CD4-positive, CD25-positive, alpha-beta regulatory T cell (primary cell): ENCODE measurements around the gene CD164. TPM values are rescaled to one million over a fixed set of nuclear protein-coding genes. Genes with fewer than 3 reads are reported as not detected.

Source experiments
- ATAC-seq, 2 donors: fragments of 150-1000 bp; cut with Tn5 transposase; one replicate each; pipeline ENCODE4 v1.10.0; 2021; ENCODE audit warnings: low read depth in 2 of 2, moderate number of reproducible peaks in 2 of 2, moderate library complexity in 1 of 2
- DNase-seq, 3 donors: peaks; one replicate each; pipeline versions ENCODE4 v3.0.0 to v3.0.0-alpha.2; 2012 to 2022; ENCODE audit warnings: mixed read lengths in 1 of 3
- H3K27ac ChIP-seq: one replicate; pipeline ENCODE4 v1.7.0; 2013; ENCODE audit warnings: mild to moderate bottlenecking, low read length; ENCODE audit not compliant: insufficient read depth, poor library complexity, severe bottlenecking
- H3K27me3 ChIP-seq: one replicate; pipeline ENCODE4 v1.7.0; 2013; ENCODE audit warnings: low read length; ENCODE audit not compliant: control insufficient read depth, insufficient read depth
- H3K36me3 ChIP-seq: one replicate; pipeline ENCODE4 v1.7.0; 2013; ENCODE audit warnings: mild to moderate bottlenecking, low read length, moderate library complexity; ENCODE audit not compliant: control insufficient read depth, insufficient read depth
- H3K4me1 ChIP-seq: 2 replicates; pipeline ENCODE4 v1.7.0; 2013; ENCODE audit warnings: mild to moderate bottlenecking, low read length; ENCODE audit not compliant: insufficient read depth, control insufficient read depth, poor library complexity, severe bottlenecking
- H3K4me3 ChIP-seq: one replicate; pipeline ENCODE4 v1.7.0; 2013; ENCODE audit warnings: low read depth, mild to moderate bottlenecking, low read length, moderate library complexity
- H3K9me3 ChIP-seq, 2 experiments: 1 replicate in 1 of 2; 2 replicates in 1 of 2; pipeline ENCODE4 v1.7.0; 2013; ENCODE audit warnings: low read length in 2 of 2, mild to moderate bottlenecking in 1 of 2, moderate library complexity in 1 of 2; ENCODE audit not compliant: control insufficient read depth in 2 of 2
- H3K27ac Mint-ChIP-seq, 3 donors: one replicate each; pipeline ENCODE4 v1.8.0; 2020 to 2022; ENCODE audit warnings: mild to moderate bottlenecking in 3 of 3, mixed read lengths in 3 of 3, moderate library complexity in 2 of 3
- H3K27me3 Mint-ChIP-seq: one replicate; pipeline ENCODE4 v1.8.0; 2022; ENCODE audit warnings: mild to moderate bottlenecking, mixed read lengths
- H3K36me3 Mint-ChIP-seq: one replicate; pipeline ENCODE4 v1.8.0; 2020; ENCODE audit warnings: mixed read lengths
- H3K4me1 Mint-ChIP-seq, 4 donors: one replicate each; pipeline ENCODE4 v1.8.0; 2020 to 2022; ENCODE audit warnings: mixed read lengths in 4 of 4, mild to moderate bottlenecking in 1 of 4
- H3K4me3 Mint-ChIP-seq, 4 donors: one replicate each; pipeline ENCODE4 v1.8.0; 2020 to 2022; ENCODE audit warnings: mild to moderate bottlenecking in 4 of 4, mixed read lengths in 4 of 4, moderate library complexity in 3 of 4
- H3K9me3 Mint-ChIP-seq, 7 donors: one replicate each; pipeline ENCODE4 v1.8.0; 2020 to 2022; ENCODE audit warnings: mixed read lengths in 7 of 7, mild to moderate bottlenecking in 3 of 7, moderate library complexity in 2 of 7
- polyA plus RNA-seq, 4 donors: library from polyadenylated mRNA; unstranded; fragments of 300-500 nt; fragmentation: Illumina TruSeq; gene quantifications; one replicate each; pipeline ENCODE4 v1.2.3, GENCODE V29; 2021
- total RNA-seq: library from RNA; stranded (reverse); gene quantifications from one replicate; pipeline ENCODE4 v1.2.3, GENCODE V29; 2022

The CD164 gene
- total and polyA plus RNA-seq, 5 donors from 2014 or later, result 187 to 364 (median 339) TPM

DNA sequence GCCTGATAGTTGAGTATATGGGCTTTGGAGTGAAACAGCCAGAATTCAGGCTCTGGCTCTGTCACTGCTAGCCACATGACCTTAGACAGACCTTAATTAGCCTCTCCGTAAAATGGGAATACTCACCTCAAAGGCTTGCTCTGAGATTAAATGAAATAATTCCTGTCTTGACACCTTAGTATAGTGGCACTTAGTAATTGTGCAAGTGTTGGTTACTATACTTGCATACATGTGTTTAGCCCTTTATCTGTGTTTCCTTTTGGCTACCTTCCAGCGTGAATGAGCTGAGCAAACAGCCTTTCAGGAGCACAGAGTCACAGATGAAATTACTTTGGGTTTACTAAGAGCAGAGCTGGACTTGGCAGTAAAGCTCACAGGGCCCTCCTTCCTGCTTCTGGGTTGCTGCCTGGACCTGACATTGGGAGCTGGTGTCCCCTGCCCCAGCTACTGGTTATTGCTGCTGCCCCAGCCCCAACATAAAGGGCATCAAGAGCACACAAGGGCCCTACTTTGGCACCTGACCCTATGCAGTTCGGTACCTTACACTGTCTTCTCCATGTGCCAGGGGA, 32.8 kb downstream of the CD164 start:
- no peaks in the 10 kb centered on the region for H3K27me3 Mint-ChIP-seq
- H3K9me3 Mint-ChIP-seq, result no peaks in the 10 kb centered on the region
- no peak overlapping the region for H3K4me3 ChIP-seq
- peaks cover 21% of the 10 kb centered on the region for H3K36me3 Mint-ChIP-seq
- no peak for DNase-seq
- H3K4me3 Mint-ChIP-seq, result no peak overlapping the region
- ATAC-seq, result no peak
- peaks cover 7% of the 10 kb centered on the region for H3K36me3 ChIP-seq
- H3K9me3 ChIP-seq, result no peaks in the 10 kb centered on the region
- H3K27ac ChIP-seq, result no peak overlapping the region
- peaks cover 0 to 11% (median 3%) of the 10 kb centered on the region in 4 donors for H3K4me1 Mint-ChIP-seq
- H3K27me3 ChIP-seq, result no peaks in the 10 kb centered on the region
- no peaks in the 10 kb centered on the region for H3K4me1 ChIP-seq
- peak overlapping the region in 2 of 3 donors; percentile 38 to 77 for H3K27ac Mint-ChIP-seq

DNA sequence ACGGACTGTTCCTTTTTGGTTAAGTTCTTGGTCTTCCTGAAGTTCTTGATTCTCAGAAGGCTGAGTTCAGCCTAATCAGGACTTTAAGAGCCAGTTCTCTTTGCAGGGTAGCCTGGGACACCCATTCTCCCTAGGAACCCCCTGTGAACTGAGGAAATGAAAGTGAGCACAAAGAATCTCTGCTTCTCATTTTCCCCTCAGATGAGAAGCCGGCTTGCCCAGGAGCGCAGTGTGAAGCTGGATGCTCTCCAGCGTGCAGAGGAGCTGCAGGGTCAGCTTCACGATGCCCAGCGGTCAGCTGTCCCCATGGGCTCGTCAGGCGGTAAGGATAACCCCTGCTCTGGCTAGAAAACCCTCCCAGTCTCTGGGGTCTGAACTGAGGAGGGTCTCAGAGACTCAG, 34.0 kb downstream of the CD164 start:
- Histone ChIP-seq H3K4me3 (no peak overlapping the region), H3K27me3 (no peaks in the 10 kb centered on the region), H3K27ac (no peak overlapping the region), H3K9me3 (no peaks in the 10 kb centered on the region), H3K4me1 (no peaks in the 10 kb centered on the region), H3K36me3 (peaks cover 3% of the 10 kb centered on the region)
- no peaks in the 10 kb centered on the region for H3K9me3 Mint-ChIP-seq
- DNase-seq (no peak), ATAC-seq (no peak)
- H3K27ac Mint-ChIP-seq, result no peak overlapping the region
- H3K36me3 Mint-ChIP-seq, result peaks cover 18% of the 10 kb centered on the region
- no peak overlapping the region for H3K4me3 Mint-ChIP-seq
- no peaks in the 10 kb centered on the region for H3K27me3 Mint-ChIP-seq
- H3K4me1 Mint-ChIP-seq, result peaks cover 0 to 14% (median 3%) of the 10 kb centered on the region in 4 donors

GRCh38 chr6:109347779-109348178, 34.5 kb downstream of the CD164 start:
- no peak overlapping the region for H3K27ac Mint-ChIP-seq
- Histone ChIP-seq H3K4me1 (no peaks in the 10 kb centered on the region), H3K4me3 (no peak overlapping the region), H3K36me3 (peaks cover 3% of the 10 kb centered on the region), H3K9me3 (no peaks in the 10 kb centered on the region), H3K27me3 (no peaks in the 10 kb centered on the region), H3K27ac (no peak overlapping the region)
- no peak overlapping the region for H3K4me3 Mint-ChIP-seq
- no peaks in the 10 kb centered on the region for H3K9me3 Mint-ChIP-seq
- DNase-seq (no peak), ATAC-seq (no peak)
- no peaks in the 10 kb centered on the region for H3K27me3 Mint-ChIP-seq
- H3K36me3 Mint-ChIP-seq, result peaks cover 14% of the 10 kb centered on the region
- peaks cover 0 to 14% (median 2%) of the 10 kb centered on the region in 4 donors for H3K4me1 Mint-ChIP-seq

GRCh38 chr6:109345986-109346385, 36.3 kb downstream of the CD164 start:
- DNase-seq (no peak), ATAC-seq (no peak)
- Histone ChIP-seq H3K36me3 (peaks cover 3% of the 10 kb centered on the region), H3K27ac (no peak overlapping the region), H3K27me3 (no peaks in the 10 kb centered on the region), H3K9me3 (no peaks in the 10 kb centered on the region), H3K4me1 (no peaks in the 10 kb centered on the region), H3K4me3 (no peak overlapping the region)
- H3K27me3 Mint-ChIP-seq, result no peaks in the 10 kb centered on the region
- no peak overlapping the region for H3K4me3 Mint-ChIP-seq
- peaks cover 0 to 1% (median 0%) of the 10 kb centered on the region in 7 donors for H3K9me3 Mint-ChIP-seq
- H3K4me1 Mint-ChIP-seq, result peaks cover 0 to 5% (median 0%) of the 10 kb centered on the region in 4 donors
- peaks cover 9% of the 10 kb centered on the region for H3K36me3 Mint-ChIP-seq
- peak overlapping the region in 1 of 3 donors; percentile 71 for H3K27ac Mint-ChIP-seq

GRCh38 chr6:109344226-109344625, 38.0 kb downstream of the CD164 start:
- H3K27me3 Mint-ChIP-seq, result no peaks in the 10 kb centered on the region
- H3K4me1 ChIP-seq, result no peaks in the 10 kb centered on the region
- H3K36me3 Mint-ChIP-seq, result peaks cover 10% of the 10 kb centered on the region
- no peaks in the 10 kb centered on the region for H3K27me3 ChIP-seq
- DNase-seq (no peak), ATAC-seq (no peak)
- H3K4me1 Mint-ChIP-seq, result peaks cover 0 to 4% (median 0%) of the 10 kb centered on the region in 4 donors
- no peaks in the 10 kb centered on the region for H3K36me3 ChIP-seq
- H3K4me3 ChIP-seq, result no peak overlapping the region
- peaks cover 0 to 1% (median 0%) of the 10 kb centered on the region in 7 donors for H3K9me3 Mint-ChIP-seq
- H3K4me3 Mint-ChIP-seq, result no peak overlapping the region
- no peak overlapping the region for H3K27ac Mint-ChIP-seq
- no peak overlapping the region for H3K27ac ChIP-seq
- no peaks in the 10 kb centered on the region for H3K9me3 ChIP-seq

- Histone ChIP-seq H3K27ac (no peak overlapping the region), H3K9me3 (no peaks in the 10 kb centered on the region), H3K4me1 (no peaks in the 10 kb centered on the region), H3K4me3 (no peak overlapping the region), H3K27me3 (no peaks in the 10 kb centered on the region), H3K36me3 (no peaks in the 10 kb centered on the region)
- ATAC-seq (no peak), DNase-seq (no peak)
- Mint-ChIP-seq H3K4me1 (peaks cover 0 to 4% (median 0%) of the 10 kb centered on the region in 4 donors), H3K9me3 (peaks cover 0 to 1% (median 0%) of the 10 kb centered on the region in 7 donors), H3K4me3 (no peak overlapping the region), H3K27me3 (no peaks in the 10 kb centered on the region), H3K27ac (no peak overlapping the region), H3K36me3 (peaks cover 10% of the 10 kb centered on the region)
Measured at GRCh38 chr6:109343518-109343917, 38.7 kb downstream of the CD164 start.

DNA sequence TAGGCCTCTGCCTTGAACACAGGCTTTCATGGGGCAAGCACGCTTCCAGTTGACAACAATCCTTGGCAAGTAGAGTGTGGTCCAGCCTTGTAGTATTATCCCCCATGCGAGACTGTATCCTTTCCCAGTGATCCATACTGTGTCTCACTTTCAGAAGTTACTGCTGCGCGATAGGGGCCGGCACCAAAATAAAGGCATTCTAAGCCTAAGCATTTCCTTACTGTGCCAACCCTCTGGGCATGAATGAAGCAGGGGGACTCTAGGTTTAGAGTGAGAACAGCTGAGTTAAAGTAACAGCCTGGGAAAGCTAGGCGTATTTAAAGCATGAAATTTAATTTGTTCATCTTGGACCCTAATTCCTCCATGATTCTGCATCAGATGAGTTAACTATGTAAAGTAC, 39.4 kb downstream of the CD164 start:
- no peak for ATAC-seq
- H3K9me3 Mint-ChIP-seq, result peaks cover 0 to 1% (median 0%) of the 10 kb centered on the region in 7 donors
- H3K27me3 Mint-ChIP-seq, result no peaks in the 10 kb centered on the region
- H3K36me3 Mint-ChIP-seq, result peaks cover 10% of the 10 kb centered on the region
- Histone ChIP-seq H3K27ac (no peak overlapping the region), H3K4me1 (no peaks in the 10 kb centered on the region), H3K27me3 (no peaks in the 10 kb centered on the region), H3K36me3 (no peaks in the 10 kb centered on the region), H3K9me3 (no peaks in the 10 kb centered on the region), H3K4me3 (no peak overlapping the region)
- H3K4me1 Mint-ChIP-seq, result peaks cover 0 to 4% (median 0%) of the 10 kb centered on the region in 4 donors
- peak overlapping the region in 1 of 3 donors; percentile 21 for H3K27ac Mint-ChIP-seq
- no peak overlapping the region for H3K4me3 Mint-ChIP-seq
- DNase-seq, result no peak

DNA sequence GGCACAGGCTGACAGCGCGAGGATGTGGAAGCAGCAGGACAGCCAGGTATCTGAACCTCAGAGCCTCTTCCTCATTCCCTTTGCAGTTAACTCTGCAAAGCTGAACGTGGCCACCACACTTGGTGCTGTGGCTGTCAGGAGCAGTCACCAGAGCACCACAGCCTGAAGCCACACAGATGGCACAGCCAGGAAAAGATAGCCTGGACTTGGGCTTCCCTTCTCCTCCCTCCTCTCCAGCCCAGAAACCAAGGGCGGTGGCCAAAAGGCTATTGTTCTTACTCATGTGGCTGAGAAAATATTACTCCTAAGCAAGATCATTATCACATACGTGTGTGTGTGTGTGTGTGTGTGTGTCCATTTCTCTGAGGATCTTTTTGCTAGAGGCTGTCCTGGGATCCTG, 39.8 kb downstream of the CD164 start:
- peaks cover 0 to 1% (median 0%) of the 10 kb centered on the region in 7 donors for H3K9me3 Mint-ChIP-seq
- H3K27me3 Mint-ChIP-seq, result no peaks in the 10 kb centered on the region
- H3K4me3 Mint-ChIP-seq, result no peak overlapping the region
- Histone ChIP-seq H3K27me3 (no peaks in the 10 kb centered on the region), H3K4me1 (no peaks in the 10 kb centered on the region), H3K36me3 (no peaks in the 10 kb centered on the region), H3K27ac (no peak overlapping the region), H3K4me3 (no peak overlapping the region), H3K9me3 (no peaks in the 10 kb centered on the region)
- ATAC-seq (no peak), DNase-seq (no peak)
- H3K36me3 Mint-ChIP-seq, result peaks cover 10% of the 10 kb centered on the region
- peak overlapping the region in 1 of 3 donors; percentile 21 for H3K27ac Mint-ChIP-seq
- H3K4me1 Mint-ChIP-seq, result peaks cover 0 to 4% (median 0%) of the 10 kb centered on the region in 4 donors
